Gastroesophageal sphincter (tissue), 3 donors: ENCODE results near the gene CDH22.

Experiments
- EP300 ChIP-seq: sonication (generic); formaldehyde crosslinking; IDR thresholded peaks from one replicate; pipeline ENCODE4 v1.6.1; 2017; ENCODE audit warnings: antibody characterized with exemption, mild to moderate bottlenecking
- POLR2A ChIP-seq, 2 donors: fragments of 450-650 bp; IDR thresholded peaks; one replicate each; pipeline ENCODE4 v1.6.1; 2017; ENCODE audit warnings: antibody characterized with exemption in 2 of 2, mild to moderate bottlenecking in 2 of 2, moderate library complexity in 1 of 2
- POLR2AphosphoS5 ChIP-seq: sonication (generic); formaldehyde crosslinking; IDR thresholded peaks from one replicate; pipeline ENCODE4 v1.6.1; 2017; ENCODE audit warnings: antibody characterized with exemption
- TF ChIP-seq, protein P1 (sequence below), 4 experiments: fragments of 200-600 bp in 2 of 4; fragments of 450-650 bp in 2 of 4; sonication (generic) in 1 of 4; IDR thresholded peaks; one replicate each; pipeline ENCODE4 v1.5.1; 2017 to 2019; ENCODE audit warnings: antibody characterized with exemption in 4 of 4, mild to moderate bottlenecking in 2 of 4, moderate library complexity in 2 of 4

DNA sequence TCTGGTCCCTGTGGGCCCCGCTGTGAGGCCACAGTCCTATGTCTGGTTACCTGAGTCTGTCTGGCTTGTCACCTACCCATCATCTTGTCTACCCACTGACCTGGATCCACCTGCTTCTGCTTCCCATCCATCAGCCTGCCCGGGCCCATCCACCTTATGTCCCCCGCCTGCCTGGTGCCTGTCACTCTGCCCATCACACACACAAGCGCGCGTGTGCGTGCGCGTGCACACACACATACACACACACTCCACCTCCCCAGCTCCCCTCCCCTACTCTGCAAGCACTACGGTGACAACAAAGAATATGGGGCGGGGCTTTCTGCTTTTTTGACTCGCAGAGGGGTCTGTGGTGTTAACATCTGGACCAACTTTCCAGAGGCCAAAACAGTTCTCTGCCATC, 8.0 kb downstream of the CDH22 start:
- TF ChIP-seq, protein P1, sequence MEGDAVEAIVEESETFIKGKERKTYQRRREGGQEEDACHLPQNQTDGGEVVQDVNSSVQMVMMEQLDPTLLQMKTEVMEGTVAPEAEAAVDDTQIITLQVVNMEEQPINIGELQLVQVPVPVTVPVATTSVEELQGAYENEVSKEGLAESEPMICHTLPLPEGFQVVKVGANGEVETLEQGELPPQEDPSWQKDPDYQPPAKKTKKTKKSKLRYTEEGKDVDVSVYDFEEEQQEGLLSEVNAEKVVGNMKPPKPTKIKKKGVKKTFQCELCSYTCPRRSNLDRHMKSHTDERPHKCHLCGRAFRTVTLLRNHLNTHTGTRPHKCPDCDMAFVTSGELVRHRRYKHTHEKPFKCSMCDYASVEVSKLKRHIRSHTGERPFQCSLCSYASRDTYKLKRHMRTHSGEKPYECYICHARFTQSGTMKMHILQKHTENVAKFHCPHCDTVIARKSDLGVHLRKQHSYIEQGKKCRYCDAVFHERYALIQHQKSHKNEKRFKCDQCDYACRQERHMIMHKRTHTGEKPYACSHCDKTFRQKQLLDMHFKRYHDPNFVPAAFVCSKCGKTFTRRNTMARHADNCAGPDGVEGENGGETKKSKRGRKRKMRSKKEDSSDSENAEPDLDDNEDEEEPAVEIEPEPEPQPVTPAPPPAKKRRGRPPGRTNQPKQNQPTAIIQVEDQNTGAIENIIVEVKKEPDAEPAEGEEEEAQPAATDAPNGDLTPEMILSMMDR (IDR thresholded peaks at IDR 0.05): no peak
- no peak for TF ChIP-seq POLR2AphosphoS5
- TF ChIP-seq POLR2A (IDR thresholded peaks at IDR 0.05): no peak
- no peak for TF ChIP-seq EP300
